ENCODE results near the gene PARD3.

GRCh38 chr10:34400075-34400474 is 415.0 kb downstream of the PARD3 start:
- TF ChIP-seq, protein P1, sequence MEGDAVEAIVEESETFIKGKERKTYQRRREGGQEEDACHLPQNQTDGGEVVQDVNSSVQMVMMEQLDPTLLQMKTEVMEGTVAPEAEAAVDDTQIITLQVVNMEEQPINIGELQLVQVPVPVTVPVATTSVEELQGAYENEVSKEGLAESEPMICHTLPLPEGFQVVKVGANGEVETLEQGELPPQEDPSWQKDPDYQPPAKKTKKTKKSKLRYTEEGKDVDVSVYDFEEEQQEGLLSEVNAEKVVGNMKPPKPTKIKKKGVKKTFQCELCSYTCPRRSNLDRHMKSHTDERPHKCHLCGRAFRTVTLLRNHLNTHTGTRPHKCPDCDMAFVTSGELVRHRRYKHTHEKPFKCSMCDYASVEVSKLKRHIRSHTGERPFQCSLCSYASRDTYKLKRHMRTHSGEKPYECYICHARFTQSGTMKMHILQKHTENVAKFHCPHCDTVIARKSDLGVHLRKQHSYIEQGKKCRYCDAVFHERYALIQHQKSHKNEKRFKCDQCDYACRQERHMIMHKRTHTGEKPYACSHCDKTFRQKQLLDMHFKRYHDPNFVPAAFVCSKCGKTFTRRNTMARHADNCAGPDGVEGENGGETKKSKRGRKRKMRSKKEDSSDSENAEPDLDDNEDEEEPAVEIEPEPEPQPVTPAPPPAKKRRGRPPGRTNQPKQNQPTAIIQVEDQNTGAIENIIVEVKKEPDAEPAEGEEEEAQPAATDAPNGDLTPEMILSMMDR (IDR thresholded peaks at IDR 0.05): no peak
- no peak for TF ChIP-seq POLR2A (IDR thresholded peaks at IDR 0.05)
